Occipital lobe (tissue), 3 donors: ENCODE data around the gene RRP12. TPM values are rescaled to one million over a fixed set of nuclear protein-coding genes. Genes with fewer than 3 reads are reported as not detected.

Experiments
- DNase-seq: peaks from one replicate; lab custom pipeline; 2025; lab: John Stamatoyannopoulos, UW
- small RNA-seq: library from RNA; depleted of rRNA; stranded (forward); fragments of <200 nt; gene quantifications from one replicate; pipeline ENCODE3, GENCODE V24; 2014
- total RNA-seq: library from RNA; depleted of rRNA; stranded (reverse); fragments of >200 nt; gene quantifications from one replicate; pipeline ENCODE4 v1.2.3, GENCODE V29; 2014

RRP12 gene
- total RNA-seq, 1 donor from 2014 or later = 9.2 TPM

- peak; percentile 18 for DNase-seq
These were observed 81.3 kb downstream of the RRP12 start for GRCh38 chr10:97319671-97320479.

GRCh38 chr10:97318772-97319651 is 82.1 kb downstream of the RRP12 start, which contains the start of gene FRAT1:
TSS of gene FRAT1 (plus strand) at chr10:97319271. CDS start at chr10:97319454, 183 bp downstream.
- DNase-seq = peak; percentile 90

GRCh38 chr10:97314671-97315070 is 86.5 kb downstream of the RRP12 start:
- no peak for DNase-seq

- no peak for DNase-seq
These were observed 88.2 kb downstream of the RRP12 start for GRCh38 chr10:97312897-97313296.

GRCh38 chr10:97311111-97311626 is 90.0 kb downstream of the RRP12 start:
- DNase-seq = no peak

- no peak for DNase-seq
These were observed 93.0 kb downstream of the RRP12 start for GRCh38 chr10:97307866-97308780.

GRCh38 chr10:97307441-97307840 is 93.7 kb downstream of the RRP12 start:
- no peak for DNase-seq

Small RNAs within 50 kb of the gene (small RNA-seq; reads per million reads assigned to genes)
- gene RF00019 = not detected

Other genes starting within 250 kb of the RRP12 start
- 42.7 TPM for gene SLIT1, start 215.4 kb downstream of the RRP12 start, total RNA-seq
- 8.4 TPM for gene ARHGAP19, start 108.7 kb downstream of the RRP12 start, total RNA-seq
- 5.6 TPM for gene FRAT1, start 82.1 kb downstream of the RRP12 start, total RNA-seq
- gene FRAT2, start 66.6 kb downstream of the RRP12 start, total RNA-seq = 16.8 TPM
- 109 TPM for gene PGAM1, start 24.9 kb upstream of the RRP12 start, total RNA-seq
- 38.7 TPM for gene EXOSC1, start 44.7 kb upstream of the RRP12 start, total RNA-seq
- 21.2 TPM for gene ZDHHC16, start 44.8 kb upstream of the RRP12 start, total RNA-seq
- 55.4 TPM for gene MMS19, start 97.1 kb upstream of the RRP12 start, total RNA-seq
- 1.1 TPM for gene UBTD1, start 97.6 kb upstream of the RRP12 start, total RNA-seq
- gene ANKRD2, start 171.4 kb upstream of the RRP12 start, total RNA-seq = not detected
- gene HOGA1, start 183.0 kb upstream of the RRP12 start, total RNA-seq = 0.62 TPM
- not detected for gene C10orf62, start 188.4 kb upstream of the RRP12 start, total RNA-seq
- gene MORN4, start 232.2 kb upstream of the RRP12 start, total RNA-seq = 36.8 TPM
- gene PI4K2A, start 239.3 kb upstream of the RRP12 start, total RNA-seq = 8.7 TPM